Heart left ventricle (tissue), 16 donors: ENCODE data around the gene ZMYM2. TPM values are rescaled to one million over a fixed set of nuclear protein-coding genes. Genes with fewer than 3 reads are reported as not detected.
A peak's percentile ranks its signal among the peaks of the same experiment; 100 is the strongest.
"Not testable (repeated sequence)": the region's sequence is repeated elsewhere in the genome, so short reads cannot be mapped to it uniquely, and the experiment has no call there.

Source experiments
- ATAC-seq, 4 donors: fragments of 200-7000 bp; cut with Tn5 transposase; one replicate each; pipeline ENCODE4 v1.9.1; 2020 to 2022; ENCODE audit warnings: moderate library complexity in 4 of 4, mild to moderate bottlenecking in 3 of 4, moderate number of reproducible peaks in 1 of 4
- DNase-seq, 5 donors: peaks; one replicate each; pipeline ENCODE4 v3.0.0-alpha.2; 2020
- H3K27ac ChIP-seq, 12 donors: fragments of 200-600 bp; sonication (generic) in 4 of 12; one replicate each; pipeline versions ENCODE4 v1.5.0 to v1.8.0; 2016 to 2022; ENCODE audit warnings: mild to moderate bottlenecking in 2 of 12
- H3K27me3 ChIP-seq, 9 donors: fragments of 200-600 bp; sonication (generic) in 2 of 9; one replicate each; pipeline versions ENCODE4 v1.5.1 to v1.8.0; 2016 to 2022; ENCODE audit warnings: mild to moderate bottlenecking in 3 of 9
- H3K36me3 ChIP-seq, 9 donors: fragments of 200-600 bp; sonication (generic) in 2 of 9; one replicate each; pipeline versions ENCODE4 v1.5.0 to v1.8.0; 2018 to 2022; ENCODE audit warnings: mild to moderate bottlenecking in 2 of 9
- H3K4me1 ChIP-seq, 12 donors: fragments of 200-600 bp; sonication (generic) in 4 of 12; one replicate each; pipeline versions ENCODE4 v1.5.0 to v1.8.0; 2016 to 2022; ENCODE audit warnings: mild to moderate bottlenecking in 3 of 12
- H3K4me3 ChIP-seq, 12 donors: fragments of 200-600 bp; sonication (generic) in 4 of 12; one replicate each; pipeline versions ENCODE4 v1.5.0 to v1.8.0; 2017 to 2022; ENCODE audit warnings: mild to moderate bottlenecking in 9 of 12, moderate library complexity in 4 of 12
- H3K9me3 ChIP-seq, 12 donors: fragments of 200-600 bp; sonication (generic) in 4 of 12; one replicate each; pipeline versions ENCODE4 v1.5.0 to v1.8.0; 2016 to 2022; ENCODE audit warnings: mild to moderate bottlenecking in 1 of 12
- CTCF ChIP-seq, 12 donors: fragments of 200-600 bp; sonication (generic) in 4 of 12; IDR thresholded peaks; one replicate each; pipeline versions ENCODE4 v1.5.0 to v1.8.0; 2018 to 2022; ENCODE audit warnings: antibody characterized with exemption in 12 of 12, mild to moderate bottlenecking in 5 of 12
- POLR2A ChIP-seq, 2 donors: fragments of 450-650 bp; IDR thresholded peaks; one replicate each; pipeline ENCODE4 v1.6.1; 2017; ENCODE audit warnings: antibody characterized with exemption in 2 of 2, mild to moderate bottlenecking in 2 of 2, moderate library complexity in 2 of 2
- WGBS, 4 donors: extraction: QIAGEN DNeasy Blood & Tissue Kit in 2 of 4; methylation state at CpG; one replicate each; pipeline versions ENCODE4 v1.1.5 to v1.1.7; 2013 to 2018; 5-methylcytosine and 5-hydroxymethylcytosine counted together
- intact Hi-C, 10 donors: fragments of 100-400 bp; cut with DNase I; formaldehyde crosslinking; loops; one replicate each; pipeline versions ENCODE4 v1.11.1 to v1.14.2; 2022
- polyA plus RNA-seq, 2 donors: library from polyadenylated mRNA; stranded (reverse); fragments of 200-250 nt; gene quantifications; one replicate each; pipeline ENCODE4 v1.2.3, GENCODE V29; 2013
- total RNA-seq, 9 donors: library from RNA; depleted of rRNA in 2 of 9; stranded (reverse); fragments of >200 nt in 2 of 9; fragmentation: NEBNext Ultra II Directional in 3 of 9; extraction: Animal tissue kit (Norgen Biotek cat#: 25700) in 3 of 9; gene quantifications; one replicate each; pipeline versions ENCODE4 v1.1.0 to v1.2.4, GENCODE V29; 2016 to 2023
- donor health status: ischemic (EF 13 %, LVEDD 7.1; RV severe dilation, severe dysfunction).
- donor health status: healthy with polysubstance abuse.
- donor health status: DM: no; HTN: yes; CAD: no.
- donor health status: DM: no; HTN: no; CAD: no.
- donor health status: ischemic (EF 25% LVEDD 6.9; RV normal size, moderate dysfunction).
- donor health status: ischemic (EF 25% LVEDD 5.7; RV mildly dilated, moderate dysfunction).
- donor health status: healthy.
- donor health status: DM: yes; HTN: yes; CAD: no.
- donor health status: ischemic (EF 35%, LVEDD 5.7; RV mildly dilated, moderate dysfunction).
- donor health status: nonischemic (EF 11% LVEDD 7.7; RV severe dilation, severe dysfunction).
- donor health status: DM: yes; HTN: yes; CAD: no.
- donor health status: PGD.
- donor health status: ischemic (EF 29% LVEDD 5.4; RV normal size, mild dysfunction).
- donor health status: nonischemic (EF 23%, LVEDD 6.1; RV moderate dilation, normal function).

Gene ZMYM2
- total and polyA plus RNA-seq, 11 donors: 11.2 to 69.3 (median 51.9) TPM

GRCh38 chr13:20033486-20033885, 75.0 kb downstream of the ZMYM2 start:
- H3K4me3 ChIP-seq: no peak overlapping the region
- ATAC-seq (no peak), DNase-seq (no peak)
- TF ChIP-seq CTCF (IDR thresholded peaks at IDR 0.05): no peak
- no peak for TF ChIP-seq POLR2A (IDR thresholded peaks at IDR 0.05)
- WGBS, 4 donors: 96 to 100% (median 97%) methylated on average over 1 of the region's 1 CpG
- no peaks in the 10 kb centered on the region for H3K27me3 ChIP-seq
- intact Hi-C loops: loop anchor here in 2 of 10 donors (2.0 to 5.0 kb wide), 2 partner anchors 127 to 129 kb away; partner anchors contain the start of gene GJA3 (in 2 of the 2)
- peaks cover 0 to 3% (median 0%) of the 10 kb centered on the region in 12 donors for H3K9me3 ChIP-seq
- peaks cover 0 to 97% (median 85%) of the 10 kb centered on the region in 9 donors for H3K36me3 ChIP-seq
- H3K4me1 ChIP-seq: peaks cover 0 to 11% (median 0%) of the 10 kb centered on the region in 12 donors
- no peak overlapping the region for H3K27ac ChIP-seq

GRCh38 chr13:20035130-20035529, 76.6 kb downstream of the ZMYM2 start:
- Histone ChIP-seq H3K36me3 (peaks cover 0 to 99% (median 79%) of the 10 kb centered on the region in 9 donors), H3K27me3 (no peaks in the 10 kb centered on the region), H3K27ac (no peak overlapping the region), H3K4me1 (peaks cover 0 to 11% (median 0%) of the 10 kb centered on the region in 12 donors), H3K4me3 (no peak overlapping the region), H3K9me3 (peaks cover 0 to 3% (median 0%) of the 10 kb centered on the region in 12 donors)
- WGBS, 4 donors: 65 to 67% (median 66%) methylated on average over 4 of the region's 4 CpGs
- TF ChIP-seq CTCF (IDR thresholded peaks at IDR 0.05) (peak in 9 of 12 donors; percentile 10 to 50 (median 30)), POLR2A (IDR thresholded peaks at IDR 0.05) (no peak)
- intact Hi-C loops: loop anchor here in 1 of 10 donors (1.0 kb wide), 1 partner anchor 128 kb away; no protein-coding TSS in a partner anchor
- DNase-seq (no peak), ATAC-seq (no peak)

- Histone ChIP-seq H3K27ac (no peak overlapping the region), H3K36me3 (peaks cover 0 to 88% (median 74%) of the 10 kb centered on the region in 9 donors), H3K4me1 (peaks cover 0 to 11% (median 2%) of the 10 kb centered on the region in 12 donors), H3K4me3 (no peak overlapping the region), H3K27me3 (no peaks in the 10 kb centered on the region), H3K9me3 (peaks cover 0 to 3% (median 0%) of the 10 kb centered on the region in 12 donors)
- no peak for TF ChIP-seq POLR2A (IDR thresholded peaks at IDR 0.05)
- DNase-seq (no peak), ATAC-seq (no peak)
- intact Hi-C loops: no loop called here
Measured at GRCh38 chr13:20037908-20038307, 79.4 kb downstream of the ZMYM2 start.

- H3K27ac ChIP-seq, H3K27me3 ChIP-seq, ATAC-seq, H3K4me3 ChIP-seq, DNase-seq, H3K9me3 ChIP-seq, intact Hi-C loops: not testable (repeated sequence)
- Histone ChIP-seq H3K36me3 (peaks cover 0 to 75% (median 56%) of the 10 kb centered on the region in 9 donors), H3K4me1 (peaks cover 0 to 16% (median 0%) of the 10 kb centered on the region in 12 donors)
- WGBS, 4 donors: 92 to 98% (median 94%) methylated on average over 4 of the region's 4 CpGs
Measured at GRCh38 chr13:20042603-20043002, 84.1 kb downstream of the ZMYM2 start.

GRCh38 chr13:20043207-20043925, 84.8 kb downstream of the ZMYM2 start:
- intact Hi-C loops: no loop called here
- 76 to 91% (median 89%) methylated on average over 9 to 11 of the region's 11 CpGs for WGBS, 4 donors
- peaks cover 0 to 68% (median 48%) of the 10 kb centered on the region in 9 donors for H3K36me3 ChIP-seq

More at GRCh38 chr13:20043207-20043925, 84.8 kb downstream of the ZMYM2 start:
- ATAC-seq (peak in 3 of 4 donors; percentile 22 to 58 (median 24)), DNase-seq (no peak)
- no peak overlapping the region for H3K27ac ChIP-seq
- H3K9me3 ChIP-seq: no peaks in the 10 kb centered on the region
- TF ChIP-seq POLR2A (IDR thresholded peaks at IDR 0.05) (no peak), CTCF (IDR thresholded peaks at IDR 0.05) (no peak)
- no peaks in the 10 kb centered on the region for H3K27me3 ChIP-seq
- H3K4me3 ChIP-seq: no peak overlapping the region
- peaks cover 0 to 16% (median 0%) of the 10 kb centered on the region in 12 donors for H3K4me1 ChIP-seq
